Sigmoid colon (tissue), 7 donors: ENCODE measurements around the gene SELENOO. TPM values are rescaled to one million over a fixed set of nuclear protein-coding genes. Genes with fewer than 3 reads are reported as not detected.

Source experiments
- DNase-seq: peaks from one replicate; pipeline ENCODE4 v3.0.0-alpha.2; 2019
- H3K27ac ChIP-seq, 4 donors: fragments of 200-600 bp; sonication (generic); one replicate each; pipeline ENCODE4 v1.5.1; 2016 to 2019; ENCODE audit warnings: mild to moderate bottlenecking in 1 of 4
- H3K27me3 ChIP-seq, 3 donors: fragments of 200-600 bp; sonication (generic); one replicate each; pipeline ENCODE4 v1.5.1; 2019; ENCODE audit warnings: mild to moderate bottlenecking in 1 of 3
- H3K36me3 ChIP-seq, 4 donors: fragments of 200-600 bp; sonication (generic); one replicate each; pipeline ENCODE4 v1.5.1; 2016 to 2019
- H3K4me1 ChIP-seq, 4 donors: fragments of 200-600 bp; sonication (generic); one replicate each; pipeline ENCODE4 v1.5.1; 2017 to 2019
- H3K4me3 ChIP-seq, 4 donors: fragments of 200-600 bp; sonication (generic); one replicate each; pipeline ENCODE4 v1.5.1; 2017 to 2019; ENCODE audit warnings: mild to moderate bottlenecking in 2 of 4, moderate library complexity in 1 of 4
- H3K9me3 ChIP-seq, 4 donors: fragments of 200-600 bp in 3 of 4; sonication (generic) in 3 of 4; one replicate each; pipeline versions ENCODE4 v1.5.1 to v1.6.1; 2013 to 2019
- CTCF ChIP-seq, 4 experiments: fragments of 450-650 bp in 3 of 4; fragments of 200-600 bp in 1 of 4; IDR thresholded peaks; one replicate each; pipeline ENCODE4 v1.5.1; 2016 to 2019; ENCODE audit warnings: antibody characterized with exemption in 4 of 4, mild to moderate bottlenecking in 3 of 4, moderate library complexity in 2 of 4
- EP300 ChIP-seq, 4 donors: sonication (generic); formaldehyde crosslinking; IDR thresholded peaks; one replicate each; pipeline ENCODE4 v1.6.1; 2017; ENCODE audit warnings: antibody characterized with exemption in 4 of 4
- POLR2A ChIP-seq, 2 donors: fragments of 450-650 bp; IDR thresholded peaks; one replicate each; pipeline ENCODE4 v1.6.1; 2016; ENCODE audit warnings: antibody characterized with exemption in 2 of 2, mild to moderate bottlenecking in 2 of 2, moderate library complexity in 2 of 2
- POLR2AphosphoS5 ChIP-seq, 4 donors: sonication (generic); formaldehyde crosslinking; IDR thresholded peaks; one replicate each; pipeline ENCODE4 v1.6.1; 2017; ENCODE audit warnings: antibody characterized with exemption in 4 of 4
- WGBS, 2 donors: extraction: QIAGEN DNeasy Blood & Tissue Kit; methylation state at CpG; one replicate each; pipeline ENCODE4 v1.1.7; 2013; 5-methylcytosine and 5-hydroxymethylcytosine counted together
- intact Hi-C: fragments of 100-400 bp; cut with DNase I; formaldehyde crosslinking; loops from one replicate; pipeline ENCODE4 v1.15.1; 2023
- polyA plus RNA-seq, 3 donors: library from polyadenylated mRNA; stranded (reverse); fragments of 200-250 nt; gene quantifications; one replicate each; pipeline ENCODE4 v1.2.3, GENCODE V29; 2013
- total RNA-seq, 4 donors: library from RNA; depleted of rRNA; stranded (reverse); fragments of >200 nt; gene quantifications; one replicate each; pipeline ENCODE4 v1.1.0, GENCODE V29; 2016
- donor health status: healthy with polysubstance abuse.
- donor health status: Bipolar disorder and iron deficiency.
- donor health status: healthy.

SELENOO gene
- total and polyA plus RNA-seq, 7 donors, result 10.2 to 30.2 (median 17.9) TPM

GRCh38 chr22:50226063-50226874, 25.5 kb downstream of the SELENOO start:
- Histone ChIP-seq H3K27me3 (no peaks in the 10 kb centered on the region), H3K36me3 (peaks cover 44 to 83% (median 64%) of the 10 kb centered on the region in 4 donors), H3K4me1 (no peaks in the 10 kb centered on the region), H3K4me3 (no peak overlapping the region), H3K9me3 (no peaks in the 10 kb centered on the region), H3K27ac (no peak overlapping the region)
- intact Hi-C loops, result no loop called here
- DNase-seq, result peak; percentile 57
- TF ChIP-seq CTCF (IDR thresholded peaks at IDR 0.05) (no peak), EP300 (IDR thresholded peaks at IDR 0.05) (no peak), POLR2A (IDR thresholded peaks at IDR 0.05) (no peak), POLR2AphosphoS5 (IDR thresholded peaks at IDR 0.05) (no peak)
- WGBS, 2 donors, result 91 to 92% methylated on average over 31 of the region's 31 CpGs

GRCh38 chr22:50226875-50227165, 26.0 kb downstream of the SELENOO start:
- Histone ChIP-seq H3K36me3 (peaks cover 39 to 79% (median 58%) of the 10 kb centered on the region in 4 donors), H3K9me3 (no peaks in the 10 kb centered on the region), H3K4me1 (no peaks in the 10 kb centered on the region), H3K27ac (no peak overlapping the region), H3K27me3 (no peaks in the 10 kb centered on the region), H3K4me3 (no peak overlapping the region)
- DNase-seq, result no peak
- 88 to 95% methylated on average over 18 of the region's 18 CpGs for WGBS, 2 donors
- no peak for TF ChIP-seq CTCF (IDR thresholded peaks at IDR 0.05)
- TF ChIP-seq POLR2AphosphoS5 (IDR thresholded peaks at IDR 0.05), result no peak
- TF ChIP-seq EP300 (IDR thresholded peaks at IDR 0.05), result no peak
- no peak for TF ChIP-seq POLR2A (IDR thresholded peaks at IDR 0.05)
- intact Hi-C loops, result no loop called here

- 92 to 96% methylated on average over 25 of the region's 25 CpGs for WGBS, 2 donors
- no peak for TF ChIP-seq POLR2AphosphoS5 (IDR thresholded peaks at IDR 0.05)
- no peak for TF ChIP-seq POLR2A (IDR thresholded peaks at IDR 0.05)
- TF ChIP-seq CTCF (IDR thresholded peaks at IDR 0.05), result no peak
- TF ChIP-seq EP300 (IDR thresholded peaks at IDR 0.05), result no peak
- Histone ChIP-seq H3K4me1 (no peaks in the 10 kb centered on the region), H3K4me3 (no peak overlapping the region), H3K9me3 (no peaks in the 10 kb centered on the region), H3K27ac (no peak overlapping the region), H3K36me3 (peaks cover 30 to 79% (median 51%) of the 10 kb centered on the region in 4 donors), H3K27me3 (no peaks in the 10 kb centered on the region)
- intact Hi-C loops, result no loop called here
- DNase-seq, result peak; percentile 63
These were observed 26.9 kb downstream of the SELENOO start for GRCh38 chr22:50227579-50228215.

GRCh38 chr22:50228366-50228765, 27.6 kb downstream of the SELENOO start:
- peak; percentile 59 for DNase-seq
- WGBS, 2 donors, result 91 to 97% methylated on average over 9 of the region's 9 CpGs
- no peak overlapping the region for H3K27ac ChIP-seq
- no peak overlapping the region for H3K4me3 ChIP-seq
- no peaks in the 10 kb centered on the region for H3K9me3 ChIP-seq
- H3K4me1 ChIP-seq, result no peaks in the 10 kb centered on the region
- TF ChIP-seq POLR2AphosphoS5 (IDR thresholded peaks at IDR 0.05) (no peak), CTCF (IDR thresholded peaks at IDR 0.05) (no peak), EP300 (IDR thresholded peaks at IDR 0.05) (no peak), POLR2A (IDR thresholded peaks at IDR 0.05) (no peak)
- no peaks in the 10 kb centered on the region for H3K27me3 ChIP-seq
- intact Hi-C loops, result no loop called here
- H3K36me3 ChIP-seq, result peaks cover 23 to 79% (median 49%) of the 10 kb centered on the region in 4 donors
